GM19351 (cell line): Measurements from ENCODE around the gene C3orf49.
A peak's percentile ranks its signal among the peaks of the same experiment; 100 is the strongest.

Experiments used
- ATAC-seq: cut with Tn5 transposase; IDR thresholded peaks from one replicate; pipeline ENCODE4 v1.9.1; 2021; ENCODE audit warnings: mild to moderate bottlenecking, moderate library complexity; ENCODE audit not compliant: unreplicated experiment

C3orf49 gene

DNA sequence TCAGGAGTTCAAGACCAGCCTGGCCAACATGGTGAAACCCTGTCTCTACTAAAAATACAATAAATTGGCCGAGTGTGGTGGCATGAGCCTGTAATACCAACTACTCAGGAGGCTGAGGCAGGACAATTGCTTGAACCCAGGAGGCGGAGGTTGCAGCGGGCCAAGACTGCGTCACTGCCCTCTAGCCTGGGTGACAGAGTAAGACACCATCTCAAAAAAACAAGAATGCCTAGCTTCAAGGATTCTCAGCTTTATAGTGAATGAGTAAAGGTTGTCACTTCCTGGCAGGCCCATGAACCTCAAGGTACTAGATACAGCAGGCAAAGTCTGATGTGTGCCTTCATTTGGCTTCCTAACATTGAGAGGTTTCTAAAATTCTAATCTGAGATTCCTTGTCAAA lies 30.1 kb downstream of the C3orf49 start:
- no peak for ATAC-seq

DNA sequence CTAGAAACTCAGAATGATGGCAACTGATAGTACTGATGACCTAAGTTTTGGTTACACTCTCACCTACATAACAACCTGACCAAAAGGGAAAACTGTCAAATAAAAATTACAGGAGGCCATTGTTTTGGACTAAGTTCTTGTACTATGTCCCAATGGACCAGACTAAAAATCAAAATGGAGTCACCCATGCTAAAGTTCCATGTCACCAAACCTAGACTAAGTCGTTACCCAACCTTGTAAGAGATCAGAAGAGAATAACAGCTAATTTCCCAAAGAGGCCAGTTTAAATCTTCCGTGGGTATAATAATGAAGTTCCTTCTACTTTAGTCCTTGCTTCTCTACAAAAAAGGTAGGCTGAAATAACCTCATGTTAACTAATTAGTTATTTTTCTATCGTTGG lies 32.2 kb downstream of the C3orf49 start:
- no peak for ATAC-seq

DNA sequence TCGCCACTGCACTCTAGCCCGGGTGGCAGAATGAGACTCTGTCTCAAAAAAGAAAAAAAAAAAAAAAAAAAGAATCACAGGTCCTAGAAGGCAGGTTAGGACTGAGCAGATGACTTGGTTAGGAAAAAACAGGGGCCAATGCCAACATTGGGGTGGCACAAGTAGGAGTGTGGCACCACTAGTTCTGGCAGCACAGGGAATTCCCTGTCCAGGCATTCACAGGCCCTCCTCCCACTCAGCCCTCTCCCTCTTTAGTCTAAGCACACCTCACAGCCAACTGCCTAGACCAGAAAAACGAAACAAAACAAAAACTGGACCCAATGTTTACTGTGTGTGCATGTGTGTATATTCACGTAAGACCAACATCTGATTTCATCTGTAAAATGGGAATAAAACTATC lies 34.0 kb downstream of the C3orf49 start:
- ATAC-seq: no peak

DNA sequence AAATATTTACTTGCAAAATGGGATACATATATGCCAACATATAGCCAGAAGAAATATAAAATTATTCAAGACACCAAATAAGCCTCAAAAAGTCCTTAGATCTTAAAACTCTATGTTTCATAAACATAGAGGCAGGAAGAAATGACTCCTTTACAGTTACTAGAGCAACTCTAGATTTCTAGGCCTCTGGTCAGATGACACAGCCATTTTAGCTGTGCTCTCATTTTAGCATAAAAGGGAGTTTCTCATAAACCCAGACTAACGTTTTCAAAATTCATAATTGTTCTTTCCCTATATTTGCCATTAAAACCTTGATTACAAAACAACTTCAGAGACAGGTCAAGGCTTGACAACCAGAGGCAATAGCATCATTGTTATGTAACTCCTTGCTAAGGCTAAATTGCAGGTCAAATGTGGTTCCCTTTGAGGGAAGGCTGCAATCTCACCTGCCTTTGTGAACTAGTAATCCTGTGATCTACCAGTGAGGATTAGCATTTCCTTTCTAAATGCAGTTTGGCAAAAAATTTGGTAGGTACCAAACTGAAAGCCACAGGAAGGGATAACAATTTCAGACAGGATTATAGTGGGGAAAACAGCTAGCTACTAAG lies 36.3 kb downstream of the C3orf49 start:
- no peak for ATAC-seq

DNA sequence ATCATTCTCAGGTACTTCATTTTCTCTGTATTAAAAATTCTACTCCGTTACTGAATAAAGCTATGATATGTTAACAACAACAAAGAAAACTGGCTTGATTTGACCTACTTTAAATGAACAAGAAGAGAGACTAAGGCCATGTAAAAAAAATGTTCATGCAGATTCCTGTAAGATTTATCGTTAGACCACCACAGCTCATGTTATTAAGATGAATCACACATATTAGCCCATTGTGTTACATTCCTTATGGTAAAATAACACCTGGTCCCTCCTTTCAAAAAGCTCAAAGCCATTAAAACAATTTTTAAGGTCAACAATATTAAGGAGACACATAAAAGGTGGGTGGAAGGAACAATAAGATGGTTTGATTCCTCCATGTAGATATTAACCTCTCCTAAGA lies 38.2 kb downstream of the C3orf49 start:
- no peak for ATAC-seq

DNA sequence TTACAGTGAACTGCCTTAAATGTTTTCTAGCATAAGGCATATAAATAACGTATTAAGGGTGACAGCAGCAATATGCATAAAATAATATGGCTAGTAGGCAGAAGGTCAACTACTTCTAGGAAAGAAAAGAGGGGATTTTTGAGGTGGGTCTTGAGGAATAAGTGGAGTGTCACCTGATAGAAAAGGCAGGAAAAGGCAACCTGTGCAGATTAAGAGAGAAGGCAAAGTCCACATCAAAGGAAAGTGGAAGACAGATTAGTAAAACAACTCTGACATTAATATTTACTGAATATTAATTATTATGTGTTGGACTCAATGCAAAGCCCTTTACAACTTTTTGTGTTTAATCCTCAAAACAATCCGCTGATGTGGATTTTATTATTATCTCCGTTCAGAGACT lies 41.7 kb downstream of the C3orf49 start:
- no peak for ATAC-seq

DNA sequence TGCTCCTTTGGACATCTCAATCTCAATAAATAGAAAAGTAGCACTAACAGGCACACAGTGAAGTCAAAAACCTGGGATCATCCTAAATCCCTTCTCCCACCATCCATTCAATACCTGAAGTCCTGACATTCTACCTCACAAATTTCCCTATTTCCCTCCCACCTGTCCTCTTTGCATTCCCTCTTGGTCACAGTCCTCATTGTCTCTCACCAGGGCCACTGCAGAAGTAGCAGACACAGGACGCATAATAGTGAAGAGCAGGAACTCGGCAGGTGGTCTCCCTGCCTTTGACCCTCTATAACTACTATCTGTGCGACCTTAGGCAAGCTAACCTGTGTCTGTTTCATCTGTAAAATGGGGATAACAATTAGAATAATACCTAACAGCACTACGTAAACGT lies 42.2 kb downstream of the C3orf49 start:
- ATAC-seq: no peak

DNA sequence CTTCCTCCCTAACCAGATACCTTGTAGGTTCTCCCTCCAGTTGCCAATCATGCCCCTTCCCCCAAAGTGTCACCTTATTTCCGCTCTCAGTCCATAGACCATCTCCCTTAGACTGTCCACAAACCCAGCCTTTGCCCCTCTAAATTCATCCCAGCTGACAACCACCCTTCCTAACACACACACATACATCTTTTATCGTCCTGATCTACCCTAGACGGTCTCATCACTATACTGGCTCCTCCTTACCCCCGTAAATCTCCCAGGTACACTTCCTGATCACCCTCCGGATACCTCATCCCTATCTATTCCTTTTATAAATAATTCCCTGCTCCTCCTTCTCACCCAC lies 43.7 kb downstream of the C3orf49 start:
- ATAC-seq: peak; percentile 4

DNA sequence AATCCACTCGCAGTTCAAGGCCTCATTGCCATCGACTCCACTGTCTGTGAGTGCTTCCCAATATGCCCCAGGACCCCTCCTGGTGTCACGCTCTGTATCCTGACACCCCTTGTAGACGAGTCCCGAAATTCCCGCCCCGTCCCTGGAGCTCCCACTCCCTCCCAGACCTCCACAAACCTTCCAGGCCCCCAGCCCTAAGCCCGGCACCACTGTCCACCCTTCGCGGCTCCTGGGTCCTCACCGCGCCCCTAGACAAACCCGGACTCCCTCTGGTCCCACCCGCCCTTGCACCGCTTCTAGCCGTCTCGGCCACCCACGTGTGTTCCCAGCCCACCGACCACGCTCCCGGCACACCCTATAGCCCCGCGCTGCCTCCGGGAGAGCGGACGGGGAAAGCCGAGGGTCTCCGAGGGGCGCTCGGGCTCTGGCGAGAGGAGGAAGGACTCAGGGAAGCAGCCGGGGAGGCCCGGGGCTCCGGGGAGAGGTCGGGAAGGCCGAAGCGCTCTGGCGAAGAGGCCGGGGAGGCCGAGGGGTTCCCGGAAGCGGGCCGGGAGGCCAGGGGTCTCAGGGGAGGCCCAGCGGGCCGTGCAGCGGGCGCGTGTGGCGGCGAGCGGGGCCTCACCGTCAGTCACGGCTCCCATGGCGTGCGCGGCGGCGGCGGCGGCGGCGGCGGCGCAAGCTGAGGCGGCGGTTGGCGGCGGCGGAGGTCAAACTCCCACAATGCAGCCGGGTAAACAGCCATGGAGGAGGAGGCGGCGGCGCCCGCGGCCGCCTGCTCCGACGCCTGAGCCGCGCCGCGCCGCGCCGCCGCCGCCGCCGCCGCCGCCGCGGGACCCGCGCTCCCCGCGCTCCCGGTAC lies 44.3 kb downstream of the C3orf49 start, which contains the start of the genes ATXN7 and THOC7:
ATXN7 (plus strand) TSS at position 718 of the 858 bp plus-strand sequence. CDS start 48,732 bp downstream, outside the sequence.
THOC7 (minus strand) TSS at position 656 of the 858 bp plus-strand sequence; CDS start at position 641, 15 bp downstream.
- peak; percentile 71 for ATAC-seq

DNA sequence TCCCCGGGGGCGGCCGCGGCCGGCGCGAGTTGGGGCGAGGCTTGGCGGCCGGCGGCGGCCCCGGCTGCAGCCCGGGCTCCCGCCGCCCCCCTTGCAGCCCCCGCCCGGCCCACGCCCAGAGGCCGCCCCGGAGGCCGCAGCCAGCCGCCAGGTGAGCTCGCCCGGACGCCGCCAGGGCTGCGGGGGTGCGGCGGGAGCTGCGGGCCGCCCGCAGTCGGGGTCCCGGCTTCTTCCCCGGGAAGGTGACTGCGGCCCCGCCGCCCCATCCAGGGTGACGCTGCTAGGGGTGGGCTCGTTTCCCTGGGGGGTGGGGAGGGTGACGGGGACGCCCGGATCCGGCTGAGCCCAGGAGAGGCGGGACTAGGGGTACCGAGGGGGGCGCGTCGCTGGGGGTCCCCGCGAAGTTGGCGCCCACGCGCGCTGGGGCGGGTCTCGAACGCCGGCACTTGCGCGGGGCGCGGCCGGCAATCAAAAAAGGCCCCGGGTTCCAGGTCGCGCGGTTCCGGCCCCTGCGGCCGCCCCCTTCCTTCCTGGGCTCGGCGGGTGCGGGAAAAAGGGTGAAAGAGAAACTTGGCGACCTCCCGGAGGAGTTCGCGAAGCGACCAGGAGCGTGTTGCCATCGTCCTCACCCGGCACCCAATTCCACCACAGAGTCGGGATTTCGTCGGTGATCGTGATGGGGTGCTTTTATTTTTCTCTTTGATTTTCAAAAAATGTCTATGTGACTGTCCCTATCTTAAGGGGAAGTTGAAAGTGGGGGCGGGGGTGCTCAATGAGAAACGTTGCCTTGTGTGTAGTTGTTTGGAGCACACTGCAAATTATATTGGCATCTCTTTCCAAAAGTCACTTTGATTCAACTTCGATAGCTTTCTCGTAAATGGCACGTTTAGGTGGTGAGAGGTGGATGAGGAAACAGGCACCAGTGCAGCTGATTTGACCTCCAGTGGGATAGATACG lies 45.2 kb downstream of the C3orf49 start:
- peak; percentile 45 for ATAC-seq

DNA sequence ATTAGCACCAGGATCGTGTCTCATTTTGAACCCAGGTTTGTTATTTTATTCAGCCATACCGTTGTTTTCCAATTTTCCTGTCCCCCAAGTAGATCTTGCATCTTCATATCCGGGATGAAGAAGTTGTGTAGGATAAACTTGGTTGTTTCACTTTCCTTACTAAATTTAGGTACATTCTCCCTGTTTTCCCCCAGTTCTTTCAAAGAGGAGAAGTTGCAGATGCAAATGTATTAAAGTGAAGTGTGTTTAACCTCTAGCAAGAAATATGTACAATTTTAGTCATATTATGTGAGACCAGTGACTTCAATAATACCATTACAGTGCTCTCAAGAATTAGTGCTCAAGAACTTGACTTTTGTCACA lies 45.8 kb downstream of the C3orf49 start:
- no peak for ATAC-seq

DNA sequence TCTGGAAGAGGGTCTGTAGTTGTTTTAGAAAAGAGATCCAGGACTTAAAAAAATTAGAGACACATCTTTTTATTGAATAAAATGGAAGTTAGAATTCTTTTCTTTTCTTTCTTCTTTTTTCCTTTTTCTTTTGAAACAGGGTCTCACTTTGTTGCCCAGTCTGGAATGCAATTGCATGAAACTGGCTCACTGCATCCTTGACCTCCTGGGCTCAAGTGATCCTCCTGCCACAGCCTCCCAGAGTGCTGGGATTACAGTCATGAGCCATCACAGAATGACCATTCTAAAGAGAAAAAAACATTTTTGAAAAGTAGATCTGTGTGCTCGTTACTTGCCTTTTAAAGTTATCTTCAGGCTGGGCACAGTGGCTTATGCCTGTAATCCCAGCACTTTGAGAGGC lies 48.1 kb downstream of the C3orf49 start:
- ATAC-seq: no peak

DNA sequence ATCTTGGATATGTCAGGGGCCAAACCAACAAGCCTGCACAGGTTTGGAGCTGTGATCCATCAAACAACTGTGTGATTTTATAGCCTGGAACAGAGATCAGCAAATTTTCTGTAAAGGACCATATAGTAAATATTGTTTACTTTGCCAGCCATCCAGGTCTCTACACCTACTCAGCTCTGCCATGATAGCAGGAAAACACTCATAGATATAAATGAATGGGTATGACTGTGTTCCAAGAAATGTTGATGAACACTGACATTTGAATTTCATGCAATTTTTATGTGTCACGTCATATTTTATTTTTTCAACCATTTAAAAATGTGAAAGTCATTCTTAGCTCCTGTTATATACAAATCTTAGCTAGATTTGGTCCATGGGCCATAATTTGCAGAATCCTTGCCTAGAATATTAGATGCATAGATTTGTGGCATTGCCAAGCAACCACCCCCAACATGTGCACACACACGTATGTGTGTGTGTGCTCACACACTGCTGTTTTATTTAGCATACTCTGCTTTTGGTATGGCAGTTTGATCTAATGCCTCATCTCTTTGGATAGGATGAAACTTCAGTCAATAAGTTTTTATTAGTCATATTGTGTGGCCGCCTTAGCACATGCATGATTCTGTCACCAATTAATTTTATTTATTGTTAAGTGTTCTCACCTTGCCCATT lies 51.0 kb downstream of the C3orf49 start:
- ATAC-seq: no peak

DNA sequence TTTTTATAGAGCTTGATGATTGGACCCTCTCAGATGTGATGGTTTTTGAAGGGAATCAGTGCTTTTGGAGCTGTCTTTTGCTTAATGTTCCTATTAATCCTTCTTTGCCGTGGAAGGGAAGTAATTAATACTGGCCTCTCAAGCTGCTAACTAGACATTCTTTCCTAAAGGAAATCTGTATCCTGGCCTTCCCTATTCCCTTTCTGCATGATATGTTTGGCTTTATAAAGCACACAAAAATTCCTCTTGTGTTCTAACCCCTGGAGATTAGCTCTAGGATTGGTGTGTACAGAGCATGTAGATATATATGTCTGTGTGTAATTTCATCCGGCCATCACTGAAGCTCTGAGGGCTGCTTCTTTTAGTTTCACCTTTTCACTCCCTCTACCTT lies 51.5 kb downstream of the C3orf49 start:
- no peak for ATAC-seq

DNA sequence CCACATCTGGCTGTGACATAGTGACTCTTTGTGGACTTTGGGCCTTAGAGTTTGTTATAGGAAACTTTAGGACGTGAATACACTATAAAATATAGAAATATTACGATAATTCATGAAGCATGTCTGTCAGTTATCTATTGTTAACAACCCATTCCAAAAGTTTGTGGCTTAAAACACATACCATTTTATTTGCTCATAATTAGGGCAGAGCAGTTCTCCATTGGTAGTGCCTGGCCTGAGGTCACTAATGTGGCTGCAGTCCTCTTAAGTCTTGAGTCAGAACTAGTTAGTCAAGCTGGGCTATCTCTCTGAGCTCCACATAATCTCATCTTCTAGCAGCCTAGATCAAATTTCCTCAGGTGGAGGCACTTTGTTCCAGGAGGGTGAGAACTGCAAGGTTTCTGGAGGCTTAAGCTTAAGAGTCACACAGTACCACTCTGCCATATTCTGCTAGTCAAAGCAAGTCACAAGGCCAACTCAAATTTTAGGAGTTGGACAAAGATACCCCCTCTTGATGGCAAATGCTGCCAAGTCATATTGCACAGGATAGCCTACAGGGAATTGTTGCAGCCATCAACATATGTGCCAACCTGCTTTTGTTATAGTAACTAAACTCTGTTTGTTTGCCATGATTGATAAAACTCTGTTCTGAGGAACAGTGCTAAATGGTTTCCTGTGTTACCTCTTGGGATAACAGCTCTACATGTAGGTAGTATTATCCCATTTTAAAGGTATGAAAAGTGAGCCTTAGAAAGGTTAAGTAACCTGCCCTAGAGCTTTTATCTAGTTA lies 53.2 kb downstream of the C3orf49 start:
- no peak for ATAC-seq

DNA sequence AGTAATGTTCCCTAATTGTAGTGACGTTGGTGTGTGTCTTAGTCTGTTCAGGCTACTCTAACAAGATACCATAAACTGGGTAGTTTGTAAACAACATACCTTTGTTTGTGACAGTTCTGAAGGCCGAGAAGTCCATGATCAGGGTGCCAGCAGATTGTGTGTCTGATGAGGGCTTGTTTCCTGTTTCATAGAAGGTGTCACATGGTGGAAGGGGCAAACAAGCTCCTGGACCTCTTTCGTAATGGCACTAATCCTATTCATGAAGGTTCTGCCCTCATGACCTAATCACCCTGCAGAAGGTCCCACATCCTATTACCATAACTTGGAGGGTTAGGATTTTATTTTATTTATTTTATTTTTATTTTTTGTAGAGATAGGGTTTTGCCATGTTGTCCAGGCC lies 55.7 kb downstream of the C3orf49 start:
- no peak for ATAC-seq

DNA sequence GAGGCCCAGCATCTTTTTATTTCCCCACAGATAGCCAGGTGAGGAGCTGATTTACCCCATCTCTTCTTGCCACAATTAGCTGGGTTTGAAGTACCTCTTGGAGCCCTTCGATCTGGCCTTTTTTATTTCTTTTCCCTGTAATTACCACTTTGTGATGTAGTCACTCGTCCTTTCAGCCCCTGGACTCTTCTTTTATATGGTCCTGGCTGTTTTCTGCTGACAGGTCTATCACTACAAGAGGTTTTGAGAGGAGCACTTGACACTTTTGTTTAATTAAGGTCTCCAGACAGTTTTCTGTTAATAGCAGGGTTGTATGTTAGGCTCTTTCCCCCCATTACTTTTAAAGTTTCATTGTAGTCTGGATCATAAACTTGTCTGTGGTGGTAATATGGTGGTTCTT lies 56.4 kb downstream of the C3orf49 start:
- no peak for ATAC-seq

DNA sequence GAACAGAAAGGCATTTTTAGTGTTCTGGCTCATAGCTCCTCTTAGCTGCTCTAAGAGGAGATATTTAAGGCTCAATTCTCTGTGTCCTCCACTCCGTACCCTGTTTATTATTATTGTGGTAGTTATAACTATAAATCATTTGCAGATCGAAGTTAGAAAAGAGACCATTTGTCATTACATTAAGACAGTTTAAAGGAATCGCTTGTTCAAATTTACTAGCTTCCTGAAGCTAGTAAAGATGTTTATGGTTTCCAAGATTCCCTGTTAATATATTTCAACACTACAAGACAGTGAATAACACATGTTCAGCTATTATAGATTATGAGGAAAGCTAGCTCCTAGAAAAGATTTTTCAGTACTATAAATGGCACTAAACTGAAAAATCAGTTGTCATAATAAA lies 57.2 kb downstream of the C3orf49 start:
- ATAC-seq: no peak

DNA sequence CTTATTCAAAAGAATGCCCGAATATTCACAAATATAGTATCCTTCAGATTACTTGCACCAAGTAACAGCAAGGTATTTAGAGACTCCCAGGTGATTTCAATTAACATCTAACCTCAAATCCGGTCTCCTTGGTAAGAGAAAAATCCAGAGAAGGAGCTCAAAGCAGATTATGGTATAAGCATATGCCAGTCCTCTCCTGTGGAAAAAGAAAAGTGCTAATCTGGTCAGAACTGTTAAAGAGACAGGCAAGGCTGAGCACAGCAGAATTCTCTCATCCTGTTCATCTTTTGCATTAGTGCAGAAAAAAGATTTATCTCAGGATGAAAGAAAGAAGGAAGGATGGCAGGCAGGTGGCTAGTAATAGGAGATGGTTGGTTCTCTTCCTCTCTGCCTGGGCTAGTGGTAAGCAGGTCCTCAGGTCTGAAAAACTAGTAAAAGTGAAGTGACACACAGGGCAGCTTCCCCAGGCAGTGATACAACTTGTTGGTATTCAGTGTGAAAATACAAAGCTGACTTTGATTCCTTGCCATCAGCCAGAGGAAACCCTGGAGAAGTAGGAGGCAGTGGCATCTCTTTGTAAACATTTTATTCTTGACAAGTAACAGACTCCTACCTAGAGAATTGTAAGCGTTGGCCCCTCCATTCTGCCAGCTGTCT lies 58.8 kb downstream of the C3orf49 start:
- no peak for ATAC-seq
